GM18499 (cell line): Measurements from ENCODE around the gene GADD45A.
"Not testable (repeated sequence)": the region's sequence is repeated elsewhere in the genome, so short reads cannot be mapped to it uniquely, and the experiment has no call there.

Experiments
- ATAC-seq: cut with Tn5 transposase; IDR thresholded peaks from one replicate; pipeline ENCODE4 v1.9.1; 2021; ENCODE audit warnings: moderate number of reproducible peaks; ENCODE audit not compliant: insufficient read depth, unreplicated experiment

Gene GADD45A

DNA sequence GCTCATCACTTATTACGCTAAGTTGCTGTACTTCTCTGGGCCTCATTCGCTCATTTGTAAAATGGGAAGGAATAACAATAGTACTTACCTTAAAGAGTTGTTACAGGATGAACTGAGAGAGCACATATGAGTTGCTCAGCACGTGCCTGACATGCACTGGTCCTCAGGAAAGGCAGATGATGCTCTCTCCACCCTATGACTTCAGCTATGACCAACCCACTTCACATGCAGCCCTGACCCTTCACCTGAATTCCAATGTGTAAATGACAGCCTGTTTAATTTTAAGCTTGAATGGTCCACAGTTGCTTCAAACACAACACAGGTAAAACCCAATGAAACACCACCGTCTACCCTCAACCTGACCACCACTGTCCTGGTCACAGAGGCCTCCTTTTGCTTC is 32.9 kb downstream of the GADD45A start:
- no peak for ATAC-seq

DNA sequence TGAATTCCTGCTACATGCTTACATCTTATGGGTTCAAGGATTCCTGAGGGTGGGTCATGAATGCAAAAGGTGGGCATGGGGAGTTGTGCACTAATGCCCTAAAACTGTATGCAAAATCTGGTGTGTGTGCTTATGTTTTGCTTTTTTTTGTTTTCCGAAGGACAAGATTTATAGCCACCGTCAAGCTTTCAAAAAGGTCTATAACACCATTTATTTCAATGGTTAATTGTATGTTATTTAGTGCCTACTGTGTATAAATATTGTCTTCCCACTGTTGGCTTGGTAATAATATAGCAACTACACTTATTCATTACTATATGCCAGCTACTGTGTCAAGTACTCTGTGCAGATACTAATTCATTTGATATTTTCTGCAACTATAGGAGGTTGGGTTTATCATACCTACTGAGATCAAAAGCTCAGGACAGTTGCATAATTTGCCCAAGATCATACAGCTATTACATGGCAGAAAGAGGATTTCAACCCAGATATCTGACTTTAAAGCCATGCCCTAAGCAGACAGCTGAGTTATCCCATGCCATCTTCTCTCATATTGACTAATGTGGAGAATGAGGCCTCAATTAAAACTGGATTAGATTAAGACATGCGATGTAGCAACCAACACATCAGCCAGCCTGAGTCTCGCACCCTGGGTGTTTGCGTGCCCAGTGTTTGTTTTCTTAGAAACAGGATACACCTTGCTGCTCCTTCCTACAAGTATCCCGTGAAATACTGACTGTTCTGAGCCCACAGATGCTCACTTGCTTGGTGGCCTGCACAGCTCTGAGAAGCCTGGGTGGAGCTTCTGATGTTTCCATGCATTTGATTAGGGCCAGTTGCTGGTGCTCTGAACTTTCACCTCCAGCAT is 34.6 kb downstream of the GADD45A start:
- no peak for ATAC-seq

GRCh38 chr1:67721112-67721511 is 36.1 kb downstream of the GADD45A start:
- no peak for ATAC-seq

DNA sequence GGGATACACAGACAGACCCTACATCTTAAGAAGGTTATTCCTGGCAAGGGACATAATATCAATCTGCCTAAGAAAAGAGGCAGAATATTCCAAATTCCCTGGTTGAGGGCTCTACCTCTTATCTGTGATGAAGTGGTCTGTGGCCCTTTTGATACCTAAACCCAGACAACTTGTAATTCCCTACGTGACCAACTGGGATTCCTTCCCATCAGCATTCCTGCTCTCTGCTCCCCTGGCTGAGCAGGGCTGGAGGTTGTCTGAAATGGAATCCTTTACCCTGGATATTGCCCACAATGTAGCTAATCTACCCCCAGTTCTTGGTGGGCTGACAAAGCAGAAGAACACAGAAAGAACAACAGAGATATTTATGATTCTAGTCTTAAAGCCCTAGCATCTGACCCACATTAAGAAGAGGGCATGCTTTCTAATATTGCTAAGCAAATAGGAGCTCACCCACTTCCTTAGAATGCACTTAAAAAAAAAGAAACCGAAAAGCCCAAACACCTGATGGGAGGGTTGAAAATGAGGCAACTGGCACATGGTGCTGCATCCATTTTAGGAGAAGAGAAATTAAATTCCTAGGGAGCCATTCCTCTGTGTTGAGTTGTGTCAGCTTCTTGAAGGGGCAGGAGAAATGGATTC is 36.8 kb downstream of the GADD45A start:
- no peak for ATAC-seq

GRCh38 chr1:67722292-67722944 is 37.4 kb downstream of the GADD45A start:
- ATAC-seq = no peak

GRCh38 chr1:67723126-67723525 is 38.1 kb downstream of the GADD45A start:
- no peak for ATAC-seq

DNA sequence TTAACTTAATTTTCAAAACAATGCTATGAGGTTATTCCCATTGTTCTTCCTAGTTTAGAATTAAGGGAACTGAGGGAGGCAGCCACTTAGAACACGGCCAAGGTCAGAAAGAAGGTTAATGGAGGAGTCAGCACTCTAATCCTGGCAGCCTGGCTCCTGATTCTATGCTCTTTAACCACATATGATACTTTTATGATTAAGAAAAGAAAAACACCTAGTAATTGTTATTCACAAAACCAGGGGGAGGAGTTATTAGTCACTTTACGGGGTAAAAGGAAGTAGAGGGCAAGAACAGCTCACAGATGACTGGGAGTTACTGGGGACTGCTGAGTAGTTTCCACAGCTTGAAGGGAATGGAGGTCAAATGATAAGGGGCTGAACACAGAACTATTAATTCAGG is 38.6 kb downstream of the GADD45A start:
- ATAC-seq = peak; percentile 76

- no peak for ATAC-seq
Measured at GRCh38 chr1:67724928-67725560, 40.0 kb downstream of the GADD45A start.

DNA sequence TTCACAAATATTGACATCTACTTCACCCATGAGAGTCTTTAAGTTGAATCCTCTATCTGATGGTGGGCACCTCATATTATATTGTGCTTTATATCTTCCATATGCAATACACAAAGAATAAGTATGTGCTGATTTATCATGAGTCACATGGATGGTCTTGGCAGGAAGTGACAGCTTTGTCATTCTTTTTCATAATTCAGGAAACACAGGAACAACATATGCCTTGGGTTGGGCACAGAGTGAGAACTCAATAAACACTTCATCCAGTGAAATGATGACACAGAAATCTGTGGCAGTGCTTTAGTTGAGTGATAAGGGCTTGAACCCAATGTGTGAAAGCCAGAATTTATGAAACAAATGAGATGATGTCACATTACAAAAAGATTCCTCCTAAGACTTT is 41.2 kb downstream of the GADD45A start:
- no peak for ATAC-seq

DNA sequence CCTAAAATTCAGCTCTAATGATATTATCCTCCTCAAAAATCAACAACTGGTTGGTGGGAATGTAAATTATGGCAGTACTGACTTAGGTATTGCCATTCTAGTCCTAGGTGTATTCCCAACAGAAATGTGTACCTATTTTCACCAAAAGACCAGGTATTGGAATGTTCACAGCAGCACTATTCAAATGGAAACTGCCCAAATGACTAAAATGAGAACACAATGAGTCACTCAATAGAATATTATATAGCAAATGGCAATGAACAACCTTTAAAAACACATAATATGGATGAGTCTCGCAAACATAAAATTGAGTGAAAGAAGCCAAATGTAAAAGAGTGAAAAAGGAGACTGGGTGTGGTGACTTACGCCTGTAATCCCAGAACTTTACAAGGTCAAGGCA is 44.9 kb downstream of the GADD45A start:
- ATAC-seq = no peak

- ATAC-seq = not testable (repeated sequence)
Measured at GRCh38 chr1:67730312-67730711, 45.3 kb downstream of the GADD45A start.

GRCh38 chr1:67731322-67731721 is 46.3 kb downstream of the GADD45A start:
- no peak for ATAC-seq

DNA sequence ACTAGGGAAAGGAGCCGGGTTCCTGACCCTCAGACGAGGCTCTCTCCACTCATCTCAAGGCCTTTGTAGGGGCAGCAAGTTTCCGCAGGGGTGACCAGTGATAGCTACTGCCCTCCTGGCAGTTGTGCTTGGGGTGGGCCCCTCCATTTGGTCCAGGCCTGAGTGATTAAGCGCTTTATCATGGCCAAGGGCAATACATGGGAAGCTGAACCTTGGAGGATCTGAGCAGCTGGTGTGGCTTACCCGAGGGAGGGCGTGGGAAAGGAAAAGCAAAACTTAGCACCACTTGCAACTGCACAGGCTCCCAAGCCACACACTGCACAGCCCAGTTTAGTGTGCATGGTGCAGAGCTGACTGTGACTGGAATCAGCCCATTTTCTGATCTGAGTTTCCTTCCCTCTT is 47.8 kb downstream of the GADD45A start:
- peak; percentile 38 for ATAC-seq

DNA sequence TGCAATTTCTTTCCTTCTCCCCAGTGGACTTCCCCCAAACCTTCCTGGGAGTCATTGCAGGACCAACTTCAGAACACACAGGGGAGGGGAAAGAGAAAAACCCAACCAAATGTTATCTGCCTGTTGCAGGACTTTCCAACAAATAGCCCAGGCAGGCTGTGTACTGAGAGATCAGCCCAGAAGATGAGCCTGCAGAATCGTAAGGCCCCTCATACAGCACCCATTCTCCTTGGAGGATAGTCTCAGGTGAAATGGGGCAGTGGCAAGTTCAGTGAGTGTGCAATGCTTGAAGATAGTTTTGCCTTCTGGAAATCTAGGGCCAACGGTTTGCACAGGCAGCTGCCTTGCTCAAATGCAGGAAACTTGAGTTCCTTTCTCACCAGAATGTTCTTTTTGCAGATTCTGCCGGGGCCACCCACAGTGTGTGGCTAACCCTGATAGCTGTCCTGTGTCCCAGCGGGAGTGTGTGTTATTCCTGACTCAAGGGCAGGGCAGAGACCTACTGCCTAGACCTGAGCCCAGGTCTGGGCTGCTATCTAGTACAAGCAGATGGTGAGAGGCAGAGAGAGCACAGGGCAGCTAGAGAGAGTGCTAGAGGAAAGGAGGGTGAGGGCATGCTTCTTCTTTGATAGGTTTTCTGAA is 48.8 kb downstream of the GADD45A start:
- no peak for ATAC-seq

DNA sequence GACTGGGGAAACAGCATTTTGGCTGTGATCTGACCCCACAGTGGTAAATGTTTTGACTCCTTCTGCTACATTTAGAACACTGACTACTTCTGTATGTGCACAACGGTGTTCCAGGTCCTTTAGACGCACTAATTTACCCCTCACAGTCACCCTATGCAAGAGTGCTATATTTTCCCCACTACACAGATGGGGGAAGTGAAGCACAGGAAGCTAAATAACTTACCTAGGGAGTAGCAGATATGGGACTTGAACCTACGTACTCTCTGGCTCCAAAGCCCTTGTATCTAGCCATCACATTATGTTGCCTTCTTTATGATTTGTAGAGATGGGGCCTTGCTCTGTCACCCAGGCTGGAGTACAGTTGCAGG is 49.3 kb downstream of the GADD45A start:
- ATAC-seq = no peak

DNA sequence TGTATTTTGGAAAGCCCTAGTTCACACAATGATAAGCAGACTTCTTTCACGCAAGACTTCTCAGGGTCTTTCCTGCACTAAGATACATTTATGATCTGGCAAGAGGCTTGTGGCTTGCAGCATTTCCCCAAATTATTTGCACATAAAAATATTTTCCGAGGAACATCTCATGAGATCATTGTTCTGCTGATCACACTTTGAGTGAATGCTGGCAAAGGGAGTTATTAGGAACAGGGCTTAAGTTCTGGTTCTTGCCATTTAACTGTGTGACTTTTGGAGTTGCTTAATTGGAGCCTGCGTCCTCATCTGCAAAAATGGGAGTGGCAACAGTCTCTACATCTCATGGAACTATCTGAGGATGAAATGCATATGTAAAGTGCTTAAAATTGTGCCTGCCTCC is 50.2 kb downstream of the GADD45A start:
- ATAC-seq = no peak

- ATAC-seq = peak; percentile 86
Measured at GRCh38 chr1:67735806-67736627, 51.0 kb downstream of the GADD45A start.

DNA sequence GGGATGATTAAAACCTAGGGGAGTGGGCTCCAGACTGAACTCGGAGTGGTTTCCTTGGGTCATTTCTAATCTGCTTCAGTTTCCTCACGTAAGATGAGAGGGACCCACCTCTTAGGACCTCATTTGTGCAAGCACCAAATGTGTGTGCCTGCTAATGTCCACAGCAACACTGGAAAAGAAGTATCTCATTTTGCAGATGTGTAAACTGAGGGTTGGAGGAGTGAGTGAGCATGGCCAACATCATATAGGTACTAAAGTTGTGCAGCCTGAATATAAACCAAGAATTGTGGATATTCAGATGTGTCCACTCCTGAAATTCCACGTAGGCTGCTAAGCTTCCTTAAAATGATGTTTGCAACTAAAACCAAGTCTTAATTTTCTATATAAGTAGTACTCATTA is 51.7 kb downstream of the GADD45A start:
- no peak for ATAC-seq

DNA sequence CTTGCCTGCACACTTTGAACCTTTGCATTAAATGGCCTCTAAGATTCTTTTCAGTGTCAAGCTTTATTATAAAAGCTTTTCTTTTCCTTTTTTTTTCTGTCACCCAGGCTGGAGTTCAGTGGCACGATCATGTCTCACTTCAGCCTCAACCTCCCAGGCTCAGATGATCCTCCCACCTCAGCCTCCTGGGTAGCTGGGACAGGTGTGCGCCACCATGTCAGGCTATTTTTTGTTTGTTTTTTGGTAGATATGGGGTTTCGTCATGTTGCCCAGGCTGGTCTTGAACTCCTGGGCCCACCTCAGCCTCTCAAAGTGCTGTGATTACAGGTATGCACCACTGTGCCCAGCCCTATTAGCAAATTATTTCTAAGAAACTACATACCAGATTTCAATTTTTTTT is 52.9 kb downstream of the GADD45A start:
- no peak for ATAC-seq
